WTC11 (cell line): ENCODE data around the gene SPTBN4. TPM values are rescaled to one million over a fixed set of nuclear protein-coding genes. Genes with fewer than 3 reads are reported as not detected.
A peak's percentile ranks its signal among the peaks of the same experiment; 100 is the strongest.
"Not testable (repeated sequence)": the region's sequence is repeated elsewhere in the genome, so short reads cannot be mapped to it uniquely, and the experiment has no call there.

ENCODE experiments used
- ATAC-seq: fragments of 200-7000 bp; cut with Tn5 transposase; 2 replicates; pipeline ENCODE4 v1.10.0; 2021; ENCODE audit warnings: mild to moderate bottlenecking, moderate library complexity
- CTCF ChIA-PET: fragments of 300-600 bp; sonication (Branson Sonifier 250); formaldehyde crosslinking; loops from one replicate; lab custom pipeline; 2021; ENCODE audit warnings: antibody characterized with exemption; lab: Charles Lee
- POLR2A ChIA-PET: fragments of 350-600 bp; sonication (Branson Sonifier 250); formaldehyde crosslinking; loops from one replicate; lab custom pipeline; 2021; ENCODE audit warnings: antibody characterized with exemption; lab: Charles Lee
- DNase-seq: peaks from one replicate; pipeline ENCODE4 v3.0.0; 2021; ENCODE audit warnings: low spot score
- H3K27ac Mint-ChIP-seq: 2 replicates; pipeline ENCODE4 v1.8.0; 2021; ENCODE audit warnings: mixed read lengths
- H3K27me3 Mint-ChIP-seq: 2 replicates; pipeline ENCODE4 v1.8.0; 2021; ENCODE audit warnings: low read depth, mild to moderate bottlenecking, moderate library complexity, mixed read lengths
- H3K36me3 Mint-ChIP-seq: 2 replicates; pipeline ENCODE4 v1.8.0; 2021; ENCODE audit warnings: mixed read lengths
- H3K4me1 Mint-ChIP-seq: 2 replicates; pipeline ENCODE4 v1.8.0; 2022; ENCODE audit warnings: mixed read lengths
- H3K4me3 Mint-ChIP-seq: 2 replicates; pipeline ENCODE4 v1.8.0; 2021; ENCODE audit warnings: mild to moderate bottlenecking, moderate library complexity, mixed read lengths
- H3K9me3 Mint-ChIP-seq: 2 replicates; pipeline ENCODE4 v1.8.0; 2021; ENCODE audit warnings: mixed read lengths
- ATF1 ChIP-seq: sonication (generic); formaldehyde crosslinking; IDR thresholded peaks from 2 replicates; pipeline ENCODE4 v1.8.1; 2023; ENCODE audit warnings: mild to moderate bottlenecking, moderate library complexity, missing genetic modification reagents
- ATF3 ChIP-seq: sonication (generic); formaldehyde crosslinking; conservative IDR thresholded peaks from 2 replicates; pipeline ENCODE4 v1.8.1; 2022; ENCODE audit warnings: mild to moderate bottlenecking, missing genetic modification reagents
- FOXJ3 ChIP-seq: sonication (generic); formaldehyde crosslinking; IDR thresholded peaks from 2 replicates; pipeline ENCODE4 v1.9.0; 2021; ENCODE audit warnings: missing genetic modification reagents, mild to moderate bottlenecking, borderline replicate concordance
- HMGA2 ChIP-seq: fragments of 250-450 bp; sonication (Bioruptor Pico); IDR thresholded peaks from 2 replicates; pipeline ENCODE4 v1.4.0; 2021; ENCODE audit warnings: mild to moderate bottlenecking, moderate library complexity
- KAT7 ChIP-seq: sonication (generic); formaldehyde crosslinking; IDR thresholded peaks from 2 replicates; pipeline ENCODE4 v1.8.1; 2023; ENCODE audit warnings: missing genetic modification reagents, mild to moderate bottlenecking, borderline replicate concordance
- MLX ChIP-seq: sonication (generic); formaldehyde crosslinking; IDR thresholded peaks from 2 replicates; pipeline ENCODE4 v1.8.1; 2023; ENCODE audit warnings: mild to moderate bottlenecking, missing genetic modification reagents, moderate library complexity
- MXD4 ChIP-seq: fragments of 250-450 bp; sonication (Bioruptor Pico); IDR thresholded peaks from 2 replicates; pipeline ENCODE4 v1.8.0; 2021; ENCODE audit warnings: mild to moderate bottlenecking, moderate library complexity, borderline replicate concordance
- NFYB ChIP-seq: sonication (generic); formaldehyde crosslinking; conservative IDR thresholded peaks from 2 replicates; pipeline ENCODE4 v1.8.0; 2022; ENCODE audit warnings: low read depth, missing genetic modification reagents
- NR2C2 ChIP-seq: sonication (generic); formaldehyde crosslinking; IDR thresholded peaks from 2 replicates; pipeline ENCODE4 v1.8.0; 2022; ENCODE audit warnings: mild to moderate bottlenecking, missing genetic modification reagents
- SP1 ChIP-seq: sonication (generic); formaldehyde crosslinking; conservative IDR thresholded peaks from 2 replicates; pipeline ENCODE4 v1.8.1; 2022; ENCODE audit warnings: missing genetic modification reagents
- TEAD1 ChIP-seq: sonication (generic); formaldehyde crosslinking; IDR thresholded peaks from 2 replicates; pipeline ENCODE4 v1.8.0; 2022; ENCODE audit warnings: mild to moderate bottlenecking, missing genetic modification reagents
- ZNF121 ChIP-seq: sonication (generic); formaldehyde crosslinking; IDR thresholded peaks from 2 replicates; pipeline ENCODE4 v1.8.0; 2023; ENCODE audit warnings: missing genetic modification reagents
- ZNF396 ChIP-seq: fragments of 250-450 bp; sonication (Bioruptor Pico); IDR thresholded peaks from 2 replicates; pipeline ENCODE4 v1.8.0; 2021; ENCODE audit warnings: mild to moderate bottlenecking, moderate library complexity, borderline replicate concordance
- total RNA-seq: library from RNA; stranded (reverse); gene quantifications from 3 replicates; pipeline ENCODE4 v1.2.3, GENCODE V29; 2021
- TF ChIP-seq, protein P1 (sequence below): fragments of 250-450 bp; sonication (Bioruptor Pico); IDR thresholded peaks from 2 replicates; pipeline ENCODE4 v1.9.0; 2021; ENCODE audit warnings: mild to moderate bottlenecking, borderline replicate concordance
- TF ChIP-seq, protein P2 (sequence below): sonication (generic); formaldehyde crosslinking; IDR thresholded peaks from 2 replicates; pipeline ENCODE4 v1.8.1; 2023; ENCODE audit warnings: mild to moderate bottlenecking, missing genetic modification reagents, moderate library complexity

Gene SPTBN4
- total RNA-seq, 1 experiment from 2014 or later, result 2.8 TPM

GRCh38 chr19:40623403-40624251, 156.8 kb downstream of the SPTBN4 start (continued):
- TF ChIP-seq, protein P1, sequence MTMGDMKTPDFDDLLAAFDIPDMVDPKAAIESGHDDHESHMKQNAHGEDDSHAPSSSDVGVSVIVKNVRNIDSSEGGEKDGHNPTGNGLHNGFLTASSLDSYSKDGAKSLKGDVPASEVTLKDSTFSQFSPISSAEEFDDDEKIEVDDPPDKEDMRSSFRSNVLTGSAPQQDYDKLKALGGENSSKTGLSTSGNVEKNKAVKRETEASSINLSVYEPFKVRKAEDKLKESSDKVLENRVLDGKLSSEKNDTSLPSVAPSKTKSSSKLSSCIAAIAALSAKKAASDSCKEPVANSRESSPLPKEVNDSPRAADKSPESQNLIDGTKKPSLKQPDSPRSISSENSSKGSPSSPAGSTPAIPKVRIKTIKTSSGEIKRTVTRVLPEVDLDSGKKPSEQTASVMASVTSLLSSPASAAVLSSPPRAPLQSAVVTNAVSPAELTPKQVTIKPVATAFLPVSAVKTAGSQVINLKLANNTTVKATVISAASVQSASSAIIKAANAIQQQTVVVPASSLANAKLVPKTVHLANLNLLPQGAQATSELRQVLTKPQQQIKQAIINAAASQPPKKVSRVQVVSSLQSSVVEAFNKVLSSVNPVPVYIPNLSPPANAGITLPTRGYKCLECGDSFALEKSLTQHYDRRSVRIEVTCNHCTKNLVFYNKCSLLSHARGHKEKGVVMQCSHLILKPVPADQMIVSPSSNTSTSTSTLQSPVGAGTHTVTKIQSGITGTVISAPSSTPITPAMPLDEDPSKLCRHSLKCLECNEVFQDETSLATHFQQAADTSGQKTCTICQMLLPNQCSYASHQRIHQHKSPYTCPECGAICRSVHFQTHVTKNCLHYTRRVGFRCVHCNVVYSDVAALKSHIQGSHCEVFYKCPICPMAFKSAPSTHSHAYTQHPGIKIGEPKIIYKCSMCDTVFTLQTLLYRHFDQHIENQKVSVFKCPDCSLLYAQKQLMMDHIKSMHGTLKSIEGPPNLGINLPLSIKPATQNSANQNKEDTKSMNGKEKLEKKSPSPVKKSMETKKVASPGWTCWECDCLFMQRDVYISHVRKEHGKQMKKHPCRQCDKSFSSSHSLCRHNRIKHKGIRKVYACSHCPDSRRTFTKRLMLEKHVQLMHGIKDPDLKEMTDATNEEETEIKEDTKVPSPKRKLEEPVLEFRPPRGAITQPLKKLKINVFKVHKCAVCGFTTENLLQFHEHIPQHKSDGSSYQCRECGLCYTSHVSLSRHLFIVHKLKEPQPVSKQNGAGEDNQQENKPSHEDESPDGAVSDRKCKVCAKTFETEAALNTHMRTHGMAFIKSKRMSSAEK, result no peak
- TF ChIP-seq SP1 (CRISPR knock-in tag), result peak; percentile 78

GRCh38 chr19:40624369-40625153, 157.8 kb downstream of the SPTBN4 start:
- DNase-seq, H3K4me3 Mint-ChIP-seq, H3K27me3 Mint-ChIP-seq, H3K9me3 Mint-ChIP-seq, ATAC-seq: not testable (repeated sequence)
- Mint-ChIP-seq H3K4me1 (peaks cover 19% of the 10 kb centered on the region), H3K36me3 (peaks cover 35% of the 10 kb centered on the region), H3K27ac (peak overlapping the region; percentile 93)
- ChIA-PET POLR2A (interaction anchor here (1.2 to 1.6 kb wide), 2 partner anchors 11 to 137 kb away, joined by 3 to 8 read pairs; no protein-coding TSS in a partner anchor), CTCF (interaction anchor here (0.9 to 3.9 kb wide), 11 partner anchors 10 to 181 kb away, joined by 3 to 50 read pairs (median 5); partner anchors contain the start of genes BLVRB and LTBP4)
- TF ChIP-seq HMGA2 (CRISPR knock-in tag), result peak; percentile 77

DNA sequence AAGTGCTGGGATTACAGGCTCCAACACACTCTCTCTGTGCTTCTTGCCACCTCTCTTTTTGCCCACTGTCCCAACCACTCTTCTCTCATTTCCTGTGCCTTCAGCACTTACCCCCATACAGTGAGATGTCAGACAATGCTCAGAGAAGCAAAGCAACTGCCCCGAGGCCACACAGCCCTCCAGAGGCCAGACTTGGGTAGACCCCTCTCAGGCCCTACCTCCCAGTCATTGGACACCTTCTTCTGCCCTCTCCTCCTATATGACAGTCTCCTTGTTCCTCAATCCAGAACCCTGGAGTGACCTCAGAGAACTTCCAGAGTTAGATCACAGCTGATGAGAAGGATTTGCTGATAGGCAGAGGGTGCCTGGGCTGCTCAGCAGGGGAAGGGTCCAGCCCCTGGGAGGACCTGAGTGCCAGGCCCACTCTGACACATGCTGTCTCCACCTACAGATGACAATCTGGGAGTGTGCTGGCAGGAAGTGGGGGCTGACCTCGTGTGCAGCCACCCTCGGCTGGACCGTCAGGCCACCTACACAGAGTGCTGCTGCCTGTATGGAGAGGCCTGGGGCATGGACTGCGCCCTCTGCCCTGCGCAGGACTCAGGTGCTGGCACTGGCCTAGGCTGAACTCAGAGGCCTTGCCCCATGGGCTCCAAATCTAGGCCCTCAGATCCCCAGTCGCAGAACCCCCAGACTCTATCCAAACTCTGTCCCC, 158.8 kb downstream of the SPTBN4 start:
- Mint-ChIP-seq H3K9me3 (no peaks in the 10 kb centered on the region), H3K27me3 (no peaks in the 10 kb centered on the region; the same call in 1 of the 2 replicates), H3K4me1 (peaks cover 26% of the 10 kb centered on the region), H3K36me3 (peaks cover 37% of the 10 kb centered on the region), H3K4me3 (no peak overlapping the region), H3K27ac (no peak overlapping the region; the same call in 1 of the 2 replicates)
- TF ChIP-seq TEAD1 (CRISPR knock-in tag) (no peak), ZNF121 (CRISPR knock-in tag) (no peak), ATF1 (CRISPR knock-in tag) (no peak), MXD4 (CRISPR knock-in tag) (no peak), MLX (CRISPR knock-in tag) (no peak), HMGA2 (CRISPR knock-in tag) (no peak), ZNF396 (CRISPR knock-in tag) (no peak), FOXJ3 (CRISPR knock-in tag) (no peak), KAT7 (CRISPR knock-in tag) (no peak), ATF3 (CRISPR knock-in tag) (no peak), NR2C2 (CRISPR knock-in tag) (no peak), NFYB (CRISPR knock-in tag) (no peak)
- TF ChIP-seq, protein P2, sequence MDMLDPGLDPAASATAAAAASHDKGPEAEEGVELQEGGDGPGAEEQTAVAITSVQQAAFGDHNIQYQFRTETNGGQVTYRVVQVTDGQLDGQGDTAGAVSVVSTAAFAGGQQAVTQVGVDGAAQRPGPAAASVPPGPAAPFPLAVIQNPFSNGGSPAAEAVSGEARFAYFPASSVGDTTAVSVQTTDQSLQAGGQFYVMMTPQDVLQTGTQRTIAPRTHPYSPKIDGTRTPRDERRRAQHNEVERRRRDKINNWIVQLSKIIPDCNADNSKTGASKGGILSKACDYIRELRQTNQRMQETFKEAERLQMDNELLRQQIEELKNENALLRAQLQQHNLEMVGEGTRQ (CRISPR knock-in tag), result no peak
- TF ChIP-seq, protein P1, result no peak
- POLR2A ChIA-PET, result no interaction called here
- DNase-seq (no peak), ATAC-seq (no peak)
- CTCF ChIA-PET, result interaction anchor here (1.3 to 3.9 kb wide), 2 partner anchors 10 to 102 kb away, joined by 3 to 50 read pairs; no protein-coding TSS in a partner anchor
